G401.6 (cell line): ENCODE results near the gene POU2AF2.
"Not testable (repeated sequence)": the region's sequence is repeated elsewhere in the genome, so short reads cannot be mapped to it uniquely, and the experiment has no call there.

Source experiments
- FAIRE-seq: peaks from 2 replicates; lab custom pipeline; 2012; peaks lifted over from hg19 to GRCh38; lab: Jason Lieb, UNC

Gene POU2AF2

GRCh38 chr11:111245425-111245824 is at the start of gene POU2AF2:
Gene POU2AF2 (plus strand): TSS chr11:111245725. CDS start chr11:111245854, 129 bp downstream.
- FAIRE-seq: no peak

GRCh38 chr11:111200010-111200534 is 45.5 kb upstream of the POU2AF2 start:
- no peak for FAIRE-seq

GRCh38 chr11:111204211-111204610 is 41.3 kb upstream of the POU2AF2 start:
- FAIRE-seq: no peak

- no peak for FAIRE-seq
Observed at GRCh38 chr11:111205632-111206385, 39.7 kb upstream of the POU2AF2 start.

- no peak for FAIRE-seq
Observed at GRCh38 chr11:111206472-111206871, 39.1 kb upstream of the POU2AF2 start.

GRCh38 chr11:111207213-111207612 is 38.3 kb upstream of the POU2AF2 start:
- FAIRE-seq: no peak

- no peak for FAIRE-seq
Observed at GRCh38 chr11:111209543-111210355, 35.8 kb upstream of the POU2AF2 start.

- FAIRE-seq: no peak
Observed at GRCh38 chr11:111213256-111213655, 32.3 kb upstream of the POU2AF2 start.

- no peak for FAIRE-seq
Observed at GRCh38 chr11:111220721-111221120, 24.8 kb upstream of the POU2AF2 start.

GRCh38 chr11:111221208-111221607 is 24.3 kb upstream of the POU2AF2 start:
- FAIRE-seq: no peak

- not testable (repeated sequence) for FAIRE-seq
Observed at GRCh38 chr11:111221936-111222335, 23.6 kb upstream of the POU2AF2 start.

- not testable (repeated sequence) for FAIRE-seq
Observed at GRCh38 chr11:111222821-111223455, 22.6 kb upstream of the POU2AF2 start.

GRCh38 chr11:111225881-111226280 is 19.6 kb upstream of the POU2AF2 start:
- FAIRE-seq: no peak

- FAIRE-seq: no peak
Observed at GRCh38 chr11:111229604-111230003, 15.9 kb upstream of the POU2AF2 start.

GRCh38 chr11:111230122-111230465 is 15.4 kb upstream of the POU2AF2 start:
- FAIRE-seq: no peak

- no peak for FAIRE-seq
Observed at GRCh38 chr11:111231836-111232235, 13.7 kb upstream of the POU2AF2 start.

GRCh38 chr11:111236383-111236782 is 9.1 kb upstream of the POU2AF2 start:
- no peak for FAIRE-seq

GRCh38 chr11:111237926-111238325 is 7.6 kb upstream of the POU2AF2 start:
- no peak for FAIRE-seq

- no peak for FAIRE-seq
Observed at GRCh38 chr11:111246956-111247355, 1.4 kb downstream of the POU2AF2 start.

- no peak for FAIRE-seq
Observed at GRCh38 chr11:111250936-111251335, 5.4 kb downstream of the POU2AF2 start.

GRCh38 chr11:111253131-111253530 is 7.6 kb downstream of the POU2AF2 start:
- no peak for FAIRE-seq

GRCh38 chr11:111253630-111254029 is 8.1 kb downstream of the POU2AF2 start:
- no peak for FAIRE-seq

- FAIRE-seq: no peak
Observed at GRCh38 chr11:111258046-111258445, 12.5 kb downstream of the POU2AF2 start.
